ENCODE data around the gene TMEM240. TPM values are rescaled to one million over a fixed set of nuclear protein-coding genes. Genes with fewer than 3 reads are reported as not detected.

Gene TMEM240
- total and polyA plus RNA-seq, 4 donors, result 0.14 to 0.33 (median 0.33) TPM; not detected in 1

DNA sequence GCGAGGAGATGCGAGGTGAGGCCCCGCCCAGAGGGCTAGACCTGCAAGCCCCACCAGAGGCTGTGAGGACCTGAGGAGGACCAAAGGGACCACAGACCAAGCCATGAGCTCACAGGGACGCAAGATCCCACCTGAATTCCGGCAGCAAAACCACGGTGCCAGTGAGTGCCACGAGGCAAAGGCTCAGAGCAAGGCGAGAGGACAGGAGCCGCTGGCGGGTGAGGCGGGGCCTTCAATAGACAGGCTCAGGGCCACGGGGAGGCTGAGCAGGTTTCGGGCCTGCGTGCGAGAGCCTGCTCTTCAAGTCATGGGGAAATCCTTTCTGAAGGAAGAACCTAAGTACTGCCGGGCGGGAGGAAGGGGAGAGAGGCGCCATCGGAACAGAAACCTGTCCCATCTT, 7.1 kb upstream of the TMEM240 start:
- no peak for DNase-seq (ENCODE audit: low spot score)
- Histone ChIP-seq H3K9me3 (ENCODE audit: control insufficient read depth in 4 of 4, low read length in 3 of 4) (no peaks in the 10 kb centered on the region), H3K27me3 (ENCODE audit: control insufficient read depth in 4 of 4, insufficient read depth in 4 of 4, low read length in 3 of 4) (no peaks in the 10 kb centered on the region), H3K9ac (ENCODE audit: low read depth in 1 of 2, low read length in 2 of 2) (no peak overlapping the region), H3K4me3 (ENCODE audit: low read depth in 1 of 3, low read length in 3 of 3) (no peak overlapping the region), H3K4me1 (ENCODE audit: control insufficient read depth in 4 of 4, insufficient read depth in 4 of 4, low read length in 3 of 4) (peaks cover 0 to 13% (median 1%) of the 10 kb centered on the region in 4 donors), H3K27ac (ENCODE audit: low read depth in 1 of 2, low read length in 2 of 2) (no peak overlapping the region), H3K36me3 (ENCODE audit: control insufficient read depth in 4 of 4, insufficient read depth in 3 of 4, low read depth in 1 of 4, low read length in 3 of 4) (peaks cover 0 to 8% (median 2%) of the 10 kb centered on the region in 4 donors)
- TF ChIP-seq FOXA1 (IDR thresholded peaks at IDR 0.05) (no peak), NR2F2 (IDR thresholded peaks at IDR 0.05) (no peak), TAF1 (conservative IDR thresholded peaks at IDR 0.05) (no peak), YY1 (IDR thresholded peaks at IDR 0.05) (no peak), FOXA2 (IDR thresholded peaks at IDR 0.05) (no peak), HNF4A (conservative IDR thresholded peaks at IDR 0.05) (no peak), SP1 (IDR thresholded peaks at IDR 0.05) (no peak), RAD21 (IDR thresholded peaks at IDR 0.05) (no peak), GABPA (IDR thresholded peaks at IDR 0.05 in 1 of 2, conservative IDR thresholded peaks at IDR 0.05 in 1 of 2) (no peak)
- TF ChIP-seq, protein P1, sequence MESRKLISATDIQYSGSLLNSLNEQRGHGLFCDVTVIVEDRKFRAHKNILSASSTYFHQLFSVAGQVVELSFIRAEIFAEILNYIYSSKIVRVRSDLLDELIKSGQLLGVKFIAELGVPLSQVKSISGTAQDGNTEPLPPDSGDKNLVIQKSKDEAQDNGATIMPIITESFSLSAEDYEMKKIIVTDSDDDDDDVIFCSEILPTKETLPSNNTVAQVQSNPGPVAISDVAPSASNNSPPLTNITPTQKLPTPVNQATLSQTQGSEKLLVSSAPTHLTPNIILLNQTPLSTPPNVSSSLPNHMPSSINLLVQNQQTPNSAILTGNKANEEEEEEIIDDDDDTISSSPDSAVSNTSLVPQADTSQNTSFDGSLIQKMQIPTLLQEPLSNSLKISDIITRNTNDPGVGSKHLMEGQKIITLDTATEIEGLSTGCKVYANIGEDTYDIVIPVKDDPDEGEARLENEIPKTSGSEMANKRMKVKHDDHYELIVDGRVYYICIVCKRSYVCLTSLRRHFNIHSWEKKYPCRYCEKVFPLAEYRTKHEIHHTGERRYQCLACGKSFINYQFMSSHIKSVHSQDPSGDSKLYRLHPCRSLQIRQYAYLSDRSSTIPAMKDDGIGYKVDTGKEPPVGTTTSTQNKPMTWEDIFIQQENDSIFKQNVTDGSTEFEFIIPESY (IDR thresholded peaks at IDR 0.05), result no peak
- TF ChIP-seq, protein P2, sequence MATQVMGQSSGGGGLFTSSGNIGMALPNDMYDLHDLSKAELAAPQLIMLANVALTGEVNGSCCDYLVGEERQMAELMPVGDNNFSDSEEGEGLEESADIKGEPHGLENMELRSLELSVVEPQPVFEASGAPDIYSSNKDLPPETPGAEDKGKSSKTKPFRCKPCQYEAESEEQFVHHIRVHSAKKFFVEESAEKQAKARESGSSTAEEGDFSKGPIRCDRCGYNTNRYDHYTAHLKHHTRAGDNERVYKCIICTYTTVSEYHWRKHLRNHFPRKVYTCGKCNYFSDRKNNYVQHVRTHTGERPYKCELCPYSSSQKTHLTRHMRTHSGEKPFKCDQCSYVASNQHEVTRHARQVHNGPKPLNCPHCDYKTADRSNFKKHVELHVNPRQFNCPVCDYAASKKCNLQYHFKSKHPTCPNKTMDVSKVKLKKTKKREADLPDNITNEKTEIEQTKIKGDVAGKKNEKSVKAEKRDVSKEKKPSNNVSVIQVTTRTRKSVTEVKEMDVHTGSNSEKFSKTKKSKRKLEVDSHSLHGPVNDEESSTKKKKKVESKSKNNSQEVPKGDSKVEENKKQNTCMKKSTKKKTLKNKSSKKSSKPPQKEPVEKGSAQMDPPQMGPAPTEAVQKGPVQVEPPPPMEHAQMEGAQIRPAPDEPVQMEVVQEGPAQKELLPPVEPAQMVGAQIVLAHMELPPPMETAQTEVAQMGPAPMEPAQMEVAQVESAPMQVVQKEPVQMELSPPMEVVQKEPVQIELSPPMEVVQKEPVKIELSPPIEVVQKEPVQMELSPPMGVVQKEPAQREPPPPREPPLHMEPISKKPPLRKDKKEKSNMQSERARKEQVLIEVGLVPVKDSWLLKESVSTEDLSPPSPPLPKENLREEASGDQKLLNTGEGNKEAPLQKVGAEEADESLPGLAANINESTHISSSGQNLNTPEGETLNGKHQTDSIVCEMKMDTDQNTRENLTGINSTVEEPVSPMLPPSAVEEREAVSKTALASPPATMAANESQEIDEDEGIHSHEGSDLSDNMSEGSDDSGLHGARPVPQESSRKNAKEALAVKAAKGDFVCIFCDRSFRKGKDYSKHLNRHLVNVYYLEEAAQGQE (IDR thresholded peaks at IDR 0.05), result no peak
- TF ChIP-seq, protein P3, sequence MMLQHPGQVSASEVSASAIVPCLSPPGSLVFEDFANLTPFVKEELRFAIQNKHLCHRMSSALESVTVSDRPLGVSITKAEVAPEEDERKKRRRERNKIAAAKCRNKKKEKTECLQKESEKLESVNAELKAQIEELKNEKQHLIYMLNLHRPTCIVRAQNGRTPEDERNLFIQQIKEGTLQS (IDR thresholded peaks at IDR 0.05), result no peak
- WGBS, result 97% methylated on average over 19 of the region's 19 CpGs

DNA sequence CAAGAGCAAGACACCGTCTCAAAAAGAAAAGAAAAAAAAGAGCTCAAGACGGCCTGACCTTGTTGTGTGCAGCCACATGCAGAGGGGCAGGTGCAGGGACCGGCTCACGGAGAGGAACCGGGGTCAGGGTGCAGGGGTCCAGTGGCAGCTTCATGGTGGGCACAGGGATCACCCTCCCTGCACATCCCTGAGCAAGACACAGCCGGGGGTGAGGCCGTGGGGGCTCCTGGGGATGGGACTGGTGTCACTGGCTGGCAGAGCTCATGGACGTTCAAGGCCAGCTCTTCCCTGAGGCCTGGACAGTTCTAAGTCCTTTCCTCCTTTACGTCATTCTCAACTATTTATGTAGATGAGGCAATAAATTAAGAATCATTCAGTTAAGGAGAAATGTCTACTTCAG, 6.6 kb upstream of the TMEM240 start:
- no peak for DNase-seq (ENCODE audit: low spot score)
- Histone ChIP-seq H3K9ac (ENCODE audit: low read depth in 1 of 2, low read length in 2 of 2) (no peak overlapping the region), H3K4me3 (ENCODE audit: low read depth in 1 of 3, low read length in 3 of 3) (no peak overlapping the region), H3K27me3 (ENCODE audit: control insufficient read depth in 4 of 4, insufficient read depth in 4 of 4, low read length in 3 of 4) (no peaks in the 10 kb centered on the region), H3K4me1 (ENCODE audit: control insufficient read depth in 4 of 4, insufficient read depth in 4 of 4, low read length in 3 of 4) (peaks cover 0 to 13% (median 1%) of the 10 kb centered on the region in 4 donors), H3K9me3 (ENCODE audit: control insufficient read depth in 4 of 4, low read length in 3 of 4) (no peaks in the 10 kb centered on the region), H3K36me3 (ENCODE audit: control insufficient read depth in 4 of 4, insufficient read depth in 3 of 4, low read depth in 1 of 4, low read length in 3 of 4) (peaks cover 0 to 9% (median 2%) of the 10 kb centered on the region in 4 donors), H3K27ac (ENCODE audit: low read depth in 1 of 2, low read length in 2 of 2) (no peak overlapping the region)
- no peak for TF ChIP-seq RXRA (IDR thresholded peaks at IDR 0.05)
- TF ChIP-seq, protein P4, sequence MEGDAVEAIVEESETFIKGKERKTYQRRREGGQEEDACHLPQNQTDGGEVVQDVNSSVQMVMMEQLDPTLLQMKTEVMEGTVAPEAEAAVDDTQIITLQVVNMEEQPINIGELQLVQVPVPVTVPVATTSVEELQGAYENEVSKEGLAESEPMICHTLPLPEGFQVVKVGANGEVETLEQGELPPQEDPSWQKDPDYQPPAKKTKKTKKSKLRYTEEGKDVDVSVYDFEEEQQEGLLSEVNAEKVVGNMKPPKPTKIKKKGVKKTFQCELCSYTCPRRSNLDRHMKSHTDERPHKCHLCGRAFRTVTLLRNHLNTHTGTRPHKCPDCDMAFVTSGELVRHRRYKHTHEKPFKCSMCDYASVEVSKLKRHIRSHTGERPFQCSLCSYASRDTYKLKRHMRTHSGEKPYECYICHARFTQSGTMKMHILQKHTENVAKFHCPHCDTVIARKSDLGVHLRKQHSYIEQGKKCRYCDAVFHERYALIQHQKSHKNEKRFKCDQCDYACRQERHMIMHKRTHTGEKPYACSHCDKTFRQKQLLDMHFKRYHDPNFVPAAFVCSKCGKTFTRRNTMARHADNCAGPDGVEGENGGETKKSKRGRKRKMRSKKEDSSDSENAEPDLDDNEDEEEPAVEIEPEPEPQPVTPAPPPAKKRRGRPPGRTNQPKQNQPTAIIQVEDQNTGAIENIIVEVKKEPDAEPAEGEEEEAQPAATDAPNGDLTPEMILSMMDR (IDR thresholded peaks at IDR 0.05; ENCODE audit: low read depth, low read length, missing input control), result no peak
- TF ChIP-seq, protein P5, sequence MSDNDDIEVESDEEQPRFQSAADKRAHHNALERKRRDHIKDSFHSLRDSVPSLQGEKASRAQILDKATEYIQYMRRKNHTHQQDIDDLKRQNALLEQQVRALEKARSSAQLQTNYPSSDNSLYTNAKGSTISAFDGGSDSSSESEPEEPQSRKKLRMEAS (IDR thresholded peaks at IDR 0.05), result no peak
- 94% methylated on average over 9 of the region's 9 CpGs for WGBS

All from liver (tissue), 9 donors.